IMR-90 (cell line): ENCODE data around the gene FAT1.

Source experiments
- CEBPB ChIP-seq: IDR thresholded peaks from 2 replicates; pipeline ENCODE4 v1.6.1; 2012; ENCODE audit warnings: low read depth, low read length, improper control_type of control experiment
- CTCF ChIP-seq: conservative IDR thresholded peaks from 2 replicates; pipeline ENCODE4 v1.5.1; 2012; ENCODE audit warnings: mild to moderate bottlenecking, low read depth, low read length, improper control_type of control experiment
- FOS ChIP-seq: fragments of 150-350 bp; IDR thresholded peaks from 2 replicates; pipeline ENCODE4 v1.6.1; 2016; ENCODE audit warnings: low read depth, low read length
- MAFK ChIP-seq: IDR thresholded peaks from 2 replicates; pipeline ENCODE4 v1.6.1; 2012; ENCODE audit warnings: low read depth, low read length, improper control_type of control experiment
- POLR2A ChIP-seq: IDR thresholded peaks from 2 replicates; pipeline ENCODE4 v1.6.1; 2012; ENCODE audit warnings: mild to moderate bottlenecking, low read depth, low read length
- RAD21 ChIP-seq: IDR thresholded peaks from 2 replicates; pipeline ENCODE4 v1.6.1; 2012; ENCODE audit warnings: low read length, improper control_type of control experiment
- SMC3 ChIP-seq: fragments of 150-350 bp; IDR thresholded peaks from 2 replicates; pipeline ENCODE4 v1.6.1; 2016; ENCODE audit warnings: low read depth, mild to moderate bottlenecking, antibody characterized with exemption, low read length, moderate library complexity

DNA sequence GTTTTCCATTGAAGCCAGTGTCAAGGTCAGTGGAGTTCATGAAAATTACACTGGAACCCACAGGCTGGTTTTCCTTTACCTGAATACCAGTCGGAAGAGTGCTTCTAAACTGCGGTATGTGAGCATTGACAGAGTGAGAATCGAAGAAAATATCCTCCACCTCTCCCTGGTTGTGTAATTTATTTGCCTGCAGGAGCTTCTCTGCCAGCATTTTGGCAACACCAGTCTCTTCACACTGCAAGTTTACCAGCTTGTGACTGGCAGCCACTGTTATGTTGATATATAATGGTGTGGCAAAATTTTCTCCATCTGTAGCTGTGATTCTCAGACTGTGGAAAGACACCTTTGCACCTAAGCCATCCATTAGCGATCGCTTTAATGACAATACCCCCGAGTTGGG, 16.1 kb downstream of the FAT1 start:
- TF ChIP-seq CEBPB, result no peak
- no peak for TF ChIP-seq CTCF
- no peak for TF ChIP-seq POLR2A
- no peak for TF ChIP-seq SMC3
- no peak for TF ChIP-seq RAD21
- TF ChIP-seq FOS, result no peak
- no peak for TF ChIP-seq MAFK
